Measurements from ENCODE around the gene SCAANT1.

The SCAANT1 gene

DNA sequence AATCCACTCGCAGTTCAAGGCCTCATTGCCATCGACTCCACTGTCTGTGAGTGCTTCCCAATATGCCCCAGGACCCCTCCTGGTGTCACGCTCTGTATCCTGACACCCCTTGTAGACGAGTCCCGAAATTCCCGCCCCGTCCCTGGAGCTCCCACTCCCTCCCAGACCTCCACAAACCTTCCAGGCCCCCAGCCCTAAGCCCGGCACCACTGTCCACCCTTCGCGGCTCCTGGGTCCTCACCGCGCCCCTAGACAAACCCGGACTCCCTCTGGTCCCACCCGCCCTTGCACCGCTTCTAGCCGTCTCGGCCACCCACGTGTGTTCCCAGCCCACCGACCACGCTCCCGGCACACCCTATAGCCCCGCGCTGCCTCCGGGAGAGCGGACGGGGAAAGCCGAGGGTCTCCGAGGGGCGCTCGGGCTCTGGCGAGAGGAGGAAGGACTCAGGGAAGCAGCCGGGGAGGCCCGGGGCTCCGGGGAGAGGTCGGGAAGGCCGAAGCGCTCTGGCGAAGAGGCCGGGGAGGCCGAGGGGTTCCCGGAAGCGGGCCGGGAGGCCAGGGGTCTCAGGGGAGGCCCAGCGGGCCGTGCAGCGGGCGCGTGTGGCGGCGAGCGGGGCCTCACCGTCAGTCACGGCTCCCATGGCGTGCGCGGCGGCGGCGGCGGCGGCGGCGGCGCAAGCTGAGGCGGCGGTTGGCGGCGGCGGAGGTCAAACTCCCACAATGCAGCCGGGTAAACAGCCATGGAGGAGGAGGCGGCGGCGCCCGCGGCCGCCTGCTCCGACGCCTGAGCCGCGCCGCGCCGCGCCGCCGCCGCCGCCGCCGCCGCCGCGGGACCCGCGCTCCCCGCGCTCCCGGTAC, 48.8 kb downstream of the SCAANT1 start, which contains the start of the genes ATXN7 and THOC7:
Gene ATXN7, plus strand, starts transcription at position 718 of the 858 bp plus-strand sequence. CDS start 48,732 bp downstream, outside the sequence.
Gene THOC7, minus strand, starts transcription at position 656 of the 858 bp plus-strand sequence. Its CDS starts 15 bp downstream, at position 641.
- DNase-seq (ENCODE audit: low read depth, low spot score), result no peak

- no peak for DNase-seq (ENCODE audit: low read depth, low spot score)
Observed at GRCh38 chr3:63862804-63863149, 49.4 kb downstream of the SCAANT1 start.
